LNCaP clone FGC (cell line): ENCODE data around the gene SPATA16.

Experiments used
- DNase-seq: peaks from one replicate; pipeline ENCODE4 v3.0.0-alpha.2; 2011; ENCODE audit warnings: low read depth
- H3K4me3 ChIP-seq: 2 replicates; pipeline ENCODE4 v1.5.1; 2011; ENCODE audit warnings: mild to moderate bottlenecking, low read depth, low read length, control low read depth
- CTCF ChIP-seq: IDR thresholded peaks from 2 replicates; pipeline ENCODE4 v1.5.1; 2012; ENCODE audit warnings: mild to moderate bottlenecking; ENCODE audit not compliant: control insufficient read depth, insufficient read depth; ENCODE audit errors: extremely low read depth

The SPATA16 gene

GRCh38 chr3:172918568-172919296 lies 222.3 kb downstream of the SPATA16 start:
- no peak overlapping the region for H3K4me3 ChIP-seq
- no peak for DNase-seq
- TF ChIP-seq CTCF, result no peak

- DNase-seq, result no peak
- no peak overlapping the region for H3K4me3 ChIP-seq
- TF ChIP-seq CTCF, result no peak
Observed at GRCh38 chr3:172918165-172918564, 222.9 kb downstream of the SPATA16 start.

- H3K4me3 ChIP-seq, result no peak overlapping the region
- no peak for TF ChIP-seq CTCF
- DNase-seq, result no peak
Observed at GRCh38 chr3:172915911-172916514, 225.0 kb downstream of the SPATA16 start.

- no peak for DNase-seq
- no peak overlapping the region for H3K4me3 ChIP-seq
- TF ChIP-seq CTCF, result no peak
Observed at GRCh38 chr3:172914854-172915253, 226.2 kb downstream of the SPATA16 start.

- no peak overlapping the region for H3K4me3 ChIP-seq
- no peak for TF ChIP-seq CTCF
- DNase-seq, result no peak
Observed at GRCh38 chr3:172913911-172914655, 227.0 kb downstream of the SPATA16 start.

- no peak for TF ChIP-seq CTCF
- no peak overlapping the region for H3K4me3 ChIP-seq
- DNase-seq, result no peak
Observed at GRCh38 chr3:172911142-172911541, 229.9 kb downstream of the SPATA16 start.
